Stomach smooth muscle (tissue), 2 donors: Measurements from ENCODE around the gene NRTN.

Experiments used
- H3K27ac ChIP-seq: one replicate; pipeline ENCODE4 v1.7.0; 2013; ENCODE audit warnings: mild to moderate bottlenecking, low read length, inconsistent platforms
- H3K27me3 ChIP-seq, 2 donors: one replicate each; pipeline ENCODE4 v1.7.0; 2013; ENCODE audit warnings: low read length in 2 of 2; ENCODE audit not compliant: insufficient read depth in 2 of 2, control insufficient read depth in 1 of 2
- H3K36me3 ChIP-seq, 2 donors: one replicate each; pipeline ENCODE4 v1.7.0; 2013; ENCODE audit warnings: low read length in 2 of 2; ENCODE audit not compliant: control insufficient read depth in 2 of 2, insufficient read depth in 2 of 2
- H3K4me1 ChIP-seq: one replicate; pipeline ENCODE4 v1.7.0; 2013; ENCODE audit warnings: low read length; ENCODE audit not compliant: control insufficient read depth, insufficient read depth
- H3K4me3 ChIP-seq, 2 donors: one replicate each; pipeline ENCODE4 v1.7.0; 2013; ENCODE audit warnings: low read length in 2 of 2
- H3K9ac ChIP-seq, 2 donors: one replicate each; pipeline ENCODE4 v1.7.0; 2013; ENCODE audit warnings: low read length in 2 of 2, mild to moderate bottlenecking in 1 of 2
- H3K9me3 ChIP-seq, 2 donors: one replicate each; pipeline ENCODE4 v1.7.0; 2013; ENCODE audit warnings: low read length in 2 of 2; ENCODE audit not compliant: control insufficient read depth in 2 of 2
- donor health status: healthy.
- donor health status: Pancreatic carcinoma.

Gene NRTN

GRCh38 chr19:5827891-5828660, 23.2 kb downstream of the NRTN start:
- Histone ChIP-seq H3K4me3 (peak overlapping the region; percentile 74 to 76), H3K9ac (peak overlapping the region; percentile 90 to 91), H3K36me3 (no peaks in the 10 kb centered on the region), H3K27ac (peak overlapping the region; percentile 95), H3K9me3 (no peaks in the 10 kb centered on the region), H3K27me3 (no peaks in the 10 kb centered on the region), H3K4me1 (peaks cover 37% of the 10 kb centered on the region)

DNA sequence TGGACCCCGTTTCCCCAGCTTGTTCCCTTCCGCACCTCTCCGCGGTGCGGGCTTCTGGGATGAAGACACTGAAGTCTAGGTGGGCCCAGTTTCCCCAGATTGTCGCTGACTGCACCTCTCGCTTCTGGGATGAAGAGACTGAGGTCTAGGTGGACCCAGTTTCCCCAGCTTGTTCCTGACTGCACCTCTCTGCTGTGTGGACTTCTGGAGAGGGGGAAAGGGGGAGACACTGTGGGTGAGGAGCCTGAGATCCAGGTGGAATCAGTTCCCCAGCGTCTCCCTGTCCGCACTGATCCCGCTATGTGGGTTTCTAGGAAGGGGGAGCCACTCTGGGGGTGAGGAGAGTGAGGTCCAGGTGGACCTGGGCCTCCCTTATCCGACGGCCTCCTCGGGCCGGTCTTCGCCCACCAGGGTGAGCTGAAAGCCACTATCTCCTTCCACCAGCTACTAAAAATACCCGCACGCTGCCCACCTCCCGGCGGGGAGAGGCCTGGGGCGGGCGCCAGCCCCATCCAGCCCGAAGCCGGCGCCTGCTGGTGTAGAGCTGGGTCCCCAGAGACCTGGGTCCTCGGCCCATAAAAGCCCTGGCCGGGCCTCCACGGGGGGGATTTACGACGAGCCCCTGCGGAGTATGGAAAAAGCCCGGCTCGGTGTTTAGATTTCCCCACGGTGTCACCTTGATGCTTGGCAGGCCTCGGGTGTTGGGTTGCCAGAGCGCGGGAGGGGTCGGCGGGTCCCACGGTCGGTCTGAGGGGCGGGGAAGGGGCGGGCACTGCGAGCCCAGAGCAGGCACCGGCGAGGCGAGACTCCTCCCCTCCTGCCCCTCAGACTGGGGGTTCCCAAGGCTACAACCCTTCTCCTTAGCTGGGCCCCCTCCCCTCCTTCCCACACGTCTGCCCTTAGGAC, 24.0 kb downstream of the NRTN start:
- Histone ChIP-seq H3K9ac (peak overlapping the region; percentile 90 to 91), H3K27me3 (no peaks in the 10 kb centered on the region), H3K9me3 (no peaks in the 10 kb centered on the region), H3K4me1 (peaks cover 37% of the 10 kb centered on the region), H3K36me3 (no peaks in the 10 kb centered on the region), H3K4me3 (peak overlapping the region; percentile 74 to 76), H3K27ac (peak overlapping the region; percentile 95)

GRCh38 chr19:5829567-5830310, 24.9 kb downstream of the NRTN start:
- Histone ChIP-seq H3K4me1 (peaks cover 37% of the 10 kb centered on the region), H3K9me3 (no peaks in the 10 kb centered on the region), H3K27ac (peak overlapping the region; percentile 95), H3K9ac (peak overlapping the region; percentile 36 to 91), H3K36me3 (no peaks in the 10 kb centered on the region), H3K27me3 (no peaks in the 10 kb centered on the region), H3K4me3 (peak overlapping the region in 1 of 2 donors; percentile 74)

DNA sequence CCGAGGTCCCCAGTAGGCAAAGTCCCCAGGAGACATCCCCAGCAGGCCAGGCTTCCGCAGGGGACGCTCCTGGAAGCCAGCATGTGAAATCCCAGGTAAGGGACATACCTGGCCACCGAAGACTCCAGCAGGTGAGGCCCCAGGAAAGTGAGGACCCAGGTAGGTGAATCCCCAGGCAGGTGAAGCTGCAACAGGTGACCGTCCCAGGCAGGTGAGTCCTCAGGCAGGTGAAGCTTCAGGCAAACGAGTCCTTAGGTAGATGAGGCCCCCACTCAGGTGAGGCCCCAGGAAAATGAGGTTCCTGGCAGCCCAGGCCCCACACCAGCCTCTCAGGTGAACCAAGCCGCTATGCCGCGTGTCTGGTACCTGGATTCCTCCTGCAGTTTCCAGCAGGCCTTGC, 26.3 kb downstream of the NRTN start:
- Histone ChIP-seq H3K9me3 (no peaks in the 10 kb centered on the region), H3K9ac (no peak overlapping the region), H3K27me3 (no peaks in the 10 kb centered on the region), H3K27ac (no peak overlapping the region), H3K4me1 (peaks cover 36% of the 10 kb centered on the region), H3K36me3 (no peaks in the 10 kb centered on the region), H3K4me3 (no peak overlapping the region)

DNA sequence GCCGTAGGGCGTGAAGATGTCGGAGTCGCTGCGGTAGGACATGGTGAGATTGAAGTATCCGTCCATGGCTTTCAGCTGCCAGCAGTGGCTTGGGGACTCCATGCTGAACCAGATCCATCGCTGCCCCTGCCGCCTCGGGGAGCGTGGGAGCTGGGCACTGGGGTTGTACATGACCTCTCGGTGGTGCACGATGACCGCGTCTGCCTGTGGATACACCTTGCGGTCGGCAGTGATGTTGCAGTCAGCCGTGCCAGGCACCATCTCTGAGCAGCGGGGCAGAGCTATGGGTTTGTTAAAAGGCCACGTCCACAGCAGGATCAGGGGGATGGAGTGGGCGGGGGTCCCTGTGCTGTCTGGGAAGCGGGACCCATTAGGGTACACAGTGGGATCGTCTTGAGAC, 27.2 kb downstream of the NRTN start:
- Histone ChIP-seq H3K27me3 (no peaks in the 10 kb centered on the region), H3K9me3 (no peaks in the 10 kb centered on the region), H3K4me1 (peaks cover 27% of the 10 kb centered on the region)

GRCh38 chr19:5832527-5833216, 27.8 kb downstream of the NRTN start:
- H3K27me3 ChIP-seq: no peaks in the 10 kb centered on the region
- peaks cover 22% of the 10 kb centered on the region for H3K4me1 ChIP-seq
- H3K27ac ChIP-seq: no peak overlapping the region
- H3K4me3 ChIP-seq: no peak overlapping the region
- no peak overlapping the region for H3K9ac ChIP-seq
- no peaks in the 10 kb centered on the region for H3K9me3 ChIP-seq
- no peaks in the 10 kb centered on the region for H3K36me3 ChIP-seq

More for the DNA sequence above, 27.2 kb downstream of the NRTN start:
- Histone ChIP-seq H3K36me3 (no peaks in the 10 kb centered on the region), H3K27ac (no peak overlapping the region), H3K9ac (no peak overlapping the region), H3K4me3 (no peak overlapping the region)

DNA sequence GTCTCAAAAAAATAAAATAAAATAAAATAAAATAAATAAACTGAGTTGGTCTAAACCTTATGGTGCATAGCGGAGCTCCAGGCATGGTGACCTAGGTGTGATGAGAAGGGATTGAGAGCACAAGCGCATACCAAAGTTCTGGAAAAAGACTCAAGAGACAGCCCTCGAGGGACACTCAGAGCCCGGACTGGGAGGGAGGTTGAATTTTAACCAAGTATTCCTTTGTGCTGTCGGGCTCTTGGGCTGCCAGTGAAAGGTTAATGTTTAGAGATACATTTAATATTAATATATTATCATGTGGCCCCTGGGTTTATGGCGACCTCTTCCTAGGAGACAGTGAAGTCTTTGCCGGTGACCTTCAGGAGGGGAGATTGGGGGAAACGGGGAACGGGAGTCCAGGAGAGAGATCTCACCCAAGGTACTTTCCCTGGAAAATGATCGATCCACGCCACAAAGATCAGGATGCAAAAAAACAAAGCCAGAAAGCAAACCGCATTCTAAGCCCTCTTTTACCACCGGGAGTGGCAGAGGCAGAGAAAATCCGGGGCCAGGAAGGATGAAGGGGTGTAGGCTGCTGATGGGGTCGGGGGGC, 33.0 kb downstream of the NRTN start:
- Histone ChIP-seq H3K4me1 (peaks cover 5% of the 10 kb centered on the region), H3K36me3 (no peaks in the 10 kb centered on the region), H3K9me3 (no peaks in the 10 kb centered on the region), H3K4me3 (no peak overlapping the region), H3K9ac (no peak overlapping the region), H3K27ac (no peak overlapping the region), H3K27me3 (no peaks in the 10 kb centered on the region)

- Histone ChIP-seq H3K4me3 (no peak overlapping the region), H3K36me3 (no peaks in the 10 kb centered on the region), H3K9me3 (no peaks in the 10 kb centered on the region), H3K27ac (no peak overlapping the region), H3K4me1 (peaks cover 5% of the 10 kb centered on the region), H3K9ac (no peak overlapping the region), H3K27me3 (no peaks in the 10 kb centered on the region)
Observed at GRCh38 chr19:5838353-5839064, 33.6 kb downstream of the NRTN start.

DNA sequence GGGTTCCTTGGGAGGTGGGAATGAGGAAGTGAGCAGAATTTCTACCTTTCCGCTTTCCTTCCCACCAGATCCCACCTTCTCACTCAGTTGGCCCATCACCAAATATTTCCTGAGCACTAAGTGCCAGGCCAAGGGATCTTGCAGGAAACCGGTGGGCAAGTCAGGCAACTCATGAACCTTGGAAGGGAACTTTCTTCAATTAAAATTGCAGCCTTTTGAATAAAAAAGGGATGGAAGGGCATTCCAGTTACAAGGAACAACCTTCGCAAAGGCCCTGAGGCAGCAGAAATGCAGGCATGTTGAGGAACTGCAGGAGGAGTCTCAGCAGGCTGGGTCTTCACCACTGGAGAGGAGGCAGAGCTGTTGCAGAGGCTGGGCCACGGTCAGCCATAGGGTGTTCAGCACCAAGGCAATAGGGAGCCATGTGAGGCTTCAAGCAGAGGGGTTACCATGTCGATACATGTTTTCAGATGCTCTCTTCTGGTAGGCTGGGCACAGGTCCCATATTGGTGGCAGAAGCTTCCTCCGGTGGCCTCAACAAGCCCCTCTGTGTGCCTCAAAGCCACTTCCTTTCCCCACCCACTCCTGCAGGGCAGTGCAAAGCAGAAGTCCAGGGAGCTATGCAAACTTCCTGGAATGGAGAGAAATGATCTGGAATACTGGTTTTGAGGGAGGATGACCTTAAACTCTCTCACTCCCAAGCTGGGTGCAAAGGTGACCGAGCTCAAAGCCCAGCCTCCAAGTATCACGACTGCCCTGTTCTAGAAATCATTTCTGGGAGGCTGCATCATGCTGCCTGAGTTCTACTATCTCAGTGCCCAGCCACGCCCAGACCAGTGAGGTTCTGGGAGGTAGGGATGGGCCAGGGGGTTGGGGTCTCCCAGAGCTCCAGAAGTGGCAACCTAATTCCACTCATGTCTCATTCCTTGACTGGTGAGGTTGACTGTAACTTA, 34.5 kb downstream of the NRTN start, which contains the start of gene FUT6:
TSS of gene FUT6 (minus strand) at position 638 of the 953 bp plus-strand sequence. CDS start 7,135 bp downstream, outside the sequence.
- Histone ChIP-seq H3K36me3 (no peaks in the 10 kb centered on the region), H3K27me3 (no peaks in the 10 kb centered on the region), H3K4me1 (peaks cover 5% of the 10 kb centered on the region), H3K4me3 (no peak within 1 kb of the TSS), H3K27ac (no peak within 1 kb of the TSS), H3K9me3 (no peaks in the 10 kb centered on the region), H3K9ac (no peak within 1 kb of the TSS)
